HG03571 (cell line): Measurements from ENCODE around the gene SACS.
"Not testable (repeated sequence)": the region's sequence is repeated elsewhere in the genome, so short reads cannot be mapped to it uniquely, and the experiment has no call there.

Source experiments
- ATAC-seq: cut with Tn5 transposase; IDR thresholded peaks from one replicate; pipeline ENCODE4 v1.9.1; 2021; ENCODE audit not compliant: unreplicated experiment

The SACS gene

DNA sequence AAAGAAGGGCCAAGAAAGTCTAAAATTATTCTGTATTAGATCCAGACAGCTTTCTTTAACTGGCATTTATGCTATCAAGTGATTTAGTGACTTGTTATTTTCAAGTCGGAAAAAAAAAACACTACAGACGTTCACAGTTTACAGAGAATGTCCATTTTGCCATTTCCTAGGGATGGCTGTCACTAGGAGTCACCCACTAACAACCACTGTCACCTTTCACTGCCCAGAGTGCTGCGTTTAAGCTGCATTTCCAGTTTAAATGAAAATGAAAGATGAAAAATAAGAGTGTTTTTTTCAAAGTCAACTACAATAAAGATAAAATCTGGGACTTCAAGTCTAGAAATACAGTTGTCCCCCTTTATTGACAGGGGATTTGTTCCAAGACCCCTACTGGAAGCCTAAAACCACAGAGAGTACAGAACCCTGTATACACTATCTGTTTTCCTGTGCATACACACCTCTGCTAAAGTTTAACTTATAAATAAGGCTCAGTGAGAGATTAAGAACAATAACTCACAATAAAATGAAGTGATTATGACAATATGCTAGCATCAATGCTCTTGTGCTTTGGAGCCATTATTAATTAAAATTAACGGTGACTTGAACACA is 112.5 kb downstream of the SACS start:
- no peak for ATAC-seq

- no peak for ATAC-seq
These were observed 113.6 kb downstream of the SACS start for GRCh38 chr13:23319883-23320224.

DNA sequence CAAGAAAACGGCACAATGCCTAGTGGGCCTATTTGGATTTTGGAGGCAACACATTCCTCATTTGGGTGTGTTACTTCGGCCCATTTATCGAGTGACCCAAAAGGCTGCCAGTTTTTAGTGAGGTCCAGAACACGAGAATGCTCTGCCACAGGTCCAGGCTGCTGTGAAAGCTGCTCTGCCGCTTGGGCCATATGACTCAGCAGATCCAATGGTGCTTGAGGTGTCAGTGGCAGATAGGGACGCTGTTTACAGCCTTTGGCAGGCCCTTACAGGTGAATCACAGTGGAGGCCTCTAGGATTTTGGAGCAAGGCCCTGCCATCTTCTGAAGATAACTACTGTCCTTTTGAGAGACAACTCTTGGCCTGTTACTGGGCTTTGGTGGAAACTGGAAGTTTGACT is 118.7 kb downstream of the SACS start:
- ATAC-seq = not testable (repeated sequence)

DNA sequence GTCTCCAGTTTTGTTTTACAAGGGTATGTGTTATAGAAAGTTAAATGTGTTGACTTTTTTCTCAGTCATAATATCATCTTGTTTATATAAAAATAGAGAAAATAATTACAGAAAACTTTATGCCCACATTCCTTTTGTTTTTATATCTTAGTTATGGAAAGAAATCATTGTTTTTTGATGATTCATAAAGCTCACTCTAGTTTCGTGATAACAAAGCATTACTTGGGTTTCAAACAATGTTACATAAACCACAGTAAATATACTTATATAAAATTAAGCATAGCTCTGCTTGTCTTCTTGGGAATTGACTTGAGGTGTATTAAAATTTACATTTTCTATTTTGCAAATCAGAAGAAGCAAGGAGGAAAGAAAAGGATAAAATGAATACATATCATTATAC is 140.9 kb downstream of the SACS start:
- ATAC-seq = no peak

- no peak for ATAC-seq
These were observed 143.6 kb downstream of the SACS start for GRCh38 chr13:23289917-23290357.

DNA sequence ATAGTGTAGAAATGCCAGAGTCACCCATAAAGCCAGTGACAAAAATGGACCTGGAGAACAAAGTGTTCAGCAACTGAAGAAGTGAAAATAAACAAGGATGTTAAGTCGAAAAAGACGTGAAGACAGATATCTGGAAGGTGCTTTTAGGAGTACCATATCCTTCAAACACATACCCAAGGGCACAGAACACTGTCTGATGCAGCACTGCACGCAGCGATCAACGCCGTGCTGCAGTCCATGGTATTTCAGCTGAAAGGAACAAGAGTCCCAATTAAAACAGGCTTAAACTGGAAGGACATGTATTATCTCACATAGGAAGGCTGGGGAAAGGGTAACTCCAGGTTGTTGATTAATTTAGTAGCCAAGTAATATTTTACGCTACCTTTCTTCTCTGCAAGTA is 144.5 kb downstream of the SACS start:
- ATAC-seq = no peak

- no peak for ATAC-seq
These were observed 144.9 kb downstream of the SACS start for GRCh38 chr13:23288564-23288963.

DNA sequence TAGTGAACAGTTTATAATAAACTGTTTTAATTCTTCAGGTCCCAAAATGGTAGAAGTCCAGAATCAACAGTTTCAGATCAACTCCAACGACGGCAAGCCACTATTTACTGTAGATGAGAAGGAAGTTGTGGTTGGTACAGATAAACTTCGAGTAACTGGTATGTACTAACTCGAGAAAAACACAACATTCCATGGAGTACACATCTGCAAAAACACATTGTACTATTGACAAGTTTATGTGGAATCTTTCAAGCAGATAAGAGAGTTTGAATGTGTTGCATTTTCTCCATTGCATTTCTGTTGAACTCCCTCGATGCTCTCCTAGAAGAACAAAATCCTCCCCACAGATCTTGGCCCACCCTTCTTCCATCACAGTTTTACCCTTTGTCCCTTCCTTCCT is 154.2 kb downstream of the SACS start:
- no peak for ATAC-seq
